ENCODE results near the gene ITGBL1.

The ITGBL1 gene

GRCh38 chr13:101706651-101707050 is 254.2 kb downstream of the ITGBL1 start:
- Histone ChIP-seq H3K27me3 (ENCODE audit: insufficient read depth, low read length, poor library complexity, severe bottlenecking) (no peaks in the 10 kb centered on the region), H3F3A (ENCODE audit: low read depth) (no peaks in the 10 kb centered on the region), H3K36me3 (ENCODE audit: insufficient read depth, low read length) (no peaks in the 10 kb centered on the region), H2AFZ (ENCODE audit: low read length) (0 out of 2 replicates have a peak overlapping the region, but pooled peaks have one; percentile 21), H3K4me1 (ENCODE audit: insufficient read depth, low read length, poor library complexity, severe bottlenecking) (no peaks in the 10 kb centered on the region), H3K9me3 (ENCODE audit: insufficient read depth, low read depth, low read length) (no peaks in the 10 kb centered on the region; the same call in 1 of the 2 replicates), H3K4me3 (ENCODE audit: low read length, poor library complexity, severe bottlenecking) (no peak overlapping the region), H3K4me2 (ENCODE audit: low read depth, low read length, poor library complexity, severe bottlenecking) (no peak overlapping the region), H4K20me1 (ENCODE audit: insufficient read depth, low read length, poor library complexity, severe bottlenecking) (no peaks in the 10 kb centered on the region), H3K9ac (ENCODE audit: low read depth, low read length, poor library complexity, severe bottlenecking) (no peak overlapping the region), H3K9me2 (replicated peaks; ENCODE audit: low read depth, low read length) (no peaks in the 10 kb centered on the region), H3K79me2 (ENCODE audit: insufficient read depth, low read length) (no peaks in the 10 kb centered on the region)
- TF ChIP-seq EZH2phosphoT487 (IDR thresholded peaks at IDR 0.05; ENCODE audit: borderline replicate concordance): no peak
- TF ChIP-seq CTCF (conservative IDR thresholded peaks at IDR 0.05; ENCODE audit: low read length): no peak

- TF ChIP-seq EZH2phosphoT487 (IDR thresholded peaks at IDR 0.05; ENCODE audit: borderline replicate concordance) (no peak), CTCF (conservative IDR thresholded peaks at IDR 0.05; ENCODE audit: low read length) (no peak)
These were observed 255.2 kb downstream of the ITGBL1 start for GRCh38 chr13:101707659-101708058.

GRCh38 chr13:101708115-101708514 is 255.6 kb downstream of the ITGBL1 start:
- no peaks in the 10 kb centered on the region for H3K36me3 ChIP-seq (ENCODE audit: insufficient read depth, low read length)
- TF ChIP-seq CTCF (conservative IDR thresholded peaks at IDR 0.05; ENCODE audit: low read length): no peak
- no peak for TF ChIP-seq EZH2phosphoT487 (IDR thresholded peaks at IDR 0.05; ENCODE audit: borderline replicate concordance)
- H3F3A ChIP-seq (ENCODE audit: low read depth): no peaks in the 10 kb centered on the region
- no peak overlapping the region for H3K9ac ChIP-seq (ENCODE audit: low read depth, low read length, poor library complexity, severe bottlenecking)
- no peak overlapping the region for H3K4me2 ChIP-seq (ENCODE audit: low read depth, low read length, poor library complexity, severe bottlenecking)
- H3K27me3 ChIP-seq (ENCODE audit: insufficient read depth, low read length, poor library complexity, severe bottlenecking): no peaks in the 10 kb centered on the region
- H3K9me3 ChIP-seq (ENCODE audit: insufficient read depth, low read depth, low read length): no peaks in the 10 kb centered on the region; the same call in 1 of the 2 replicates
- no peaks in the 10 kb centered on the region for H3K79me2 ChIP-seq (ENCODE audit: insufficient read depth, low read length)
- no peaks in the 10 kb centered on the region for H4K20me1 ChIP-seq (ENCODE audit: insufficient read depth, low read length, poor library complexity, severe bottlenecking)
- no peaks in the 10 kb centered on the region for H3K9me2 ChIP-seq (replicated peaks; ENCODE audit: low read depth, low read length)
- H3K4me1 ChIP-seq (ENCODE audit: insufficient read depth, low read length, poor library complexity, severe bottlenecking): no peaks in the 10 kb centered on the region
- H3K4me3 ChIP-seq (ENCODE audit: low read length, poor library complexity, severe bottlenecking): no peak overlapping the region
- H2AFZ ChIP-seq (ENCODE audit: low read length): no peak overlapping the region

More at GRCh38 chr13:101707659-101708058, 255.2 kb downstream of the ITGBL1 start:
- H3K4me3 ChIP-seq (ENCODE audit: low read length, poor library complexity, severe bottlenecking): no peak overlapping the region
- no peaks in the 10 kb centered on the region; the same call in 1 of the 2 replicates for H3K9me3 ChIP-seq (ENCODE audit: insufficient read depth, low read depth, low read length)
- H3K36me3 ChIP-seq (ENCODE audit: insufficient read depth, low read length): no peaks in the 10 kb centered on the region
- no peaks in the 10 kb centered on the region for H4K20me1 ChIP-seq (ENCODE audit: insufficient read depth, low read length, poor library complexity, severe bottlenecking)
- H2AFZ ChIP-seq (ENCODE audit: low read length): no peak overlapping the region
- no peaks in the 10 kb centered on the region for H3F3A ChIP-seq (ENCODE audit: low read depth)
- H3K79me2 ChIP-seq (ENCODE audit: insufficient read depth, low read length): no peaks in the 10 kb centered on the region
- H3K4me1 ChIP-seq (ENCODE audit: insufficient read depth, low read length, poor library complexity, severe bottlenecking): no peaks in the 10 kb centered on the region
- H3K27me3 ChIP-seq (ENCODE audit: insufficient read depth, low read length, poor library complexity, severe bottlenecking): no peaks in the 10 kb centered on the region
- no peak overlapping the region for H3K9ac ChIP-seq (ENCODE audit: low read depth, low read length, poor library complexity, severe bottlenecking)
- no peak overlapping the region for H3K4me2 ChIP-seq (ENCODE audit: low read depth, low read length, poor library complexity, severe bottlenecking)
- no peaks in the 10 kb centered on the region for H3K9me2 ChIP-seq (replicated peaks; ENCODE audit: low read depth, low read length)

Measured in Loucy (cell line).